Keratinocyte (primary cell): ENCODE results near the gene CAPZB.

Experiments used
- CTCF ChIP-seq, 3 experiments: IDR thresholded peaks in 1 of 3; conservative IDR thresholded peaks in 1 of 3; optimal IDR thresholded peaks in 1 of 3; 2 replicates in 2 of 3; 3 replicates in 1 of 3; pipeline versions ENCODE3 to v1.5.1; 2011; ENCODE audit warnings: low read length in 3 of 3, mild to moderate bottlenecking in 3 of 3, moderate library complexity in 2 of 3, control low read depth in 1 of 3, inconsistent platforms in 1 of 3; ENCODE audit not compliant: insufficient read depth in 2 of 3; ENCODE audit errors: extremely low read depth in 1 of 3
- EZH2 ChIP-seq: IDR thresholded peaks from one replicate; pipeline ENCODE4 v1.6.1; 2012; ENCODE audit warnings: inconsistent platforms, mild to moderate bottlenecking, low read length, moderate library complexity

GRCh38 chr1:19337289-19337688, 148.1 kb downstream of the CAPZB start:
- TF ChIP-seq CTCF (optimal IDR thresholded peaks at IDR 0.05 in 1 of 3, IDR thresholded peaks at IDR 0.05 in 1 of 3, conservative IDR thresholded peaks at IDR 0.05 in 1 of 3; ENCODE audit: extremely low read depth in 1 of 3, insufficient read depth in 2 of 3, low read length in 3 of 3) = no peak
- no peak for TF ChIP-seq EZH2
